Uterus (tissue), 2 donors: ENCODE measurements around the gene OSER1.

Source experiments
- POLR2A ChIP-seq, 2 donors: fragments of 450-650 bp; IDR thresholded peaks; one replicate each; pipeline ENCODE4 v1.6.1; 2016; ENCODE audit warnings: antibody characterized with exemption in 2 of 2, mild to moderate bottlenecking in 1 of 2, moderate library complexity in 1 of 2
- TF ChIP-seq, protein P1 (sequence below), 4 experiments: fragments of 200-600 bp in 2 of 4; fragments of 450-650 bp in 2 of 4; sonication (generic) in 2 of 4; IDR thresholded peaks; one replicate each; pipeline ENCODE4 v1.5.1; 2016 to 2019; ENCODE audit warnings: antibody characterized with exemption in 4 of 4, mild to moderate bottlenecking in 2 of 4, moderate library complexity in 1 of 4

DNA sequence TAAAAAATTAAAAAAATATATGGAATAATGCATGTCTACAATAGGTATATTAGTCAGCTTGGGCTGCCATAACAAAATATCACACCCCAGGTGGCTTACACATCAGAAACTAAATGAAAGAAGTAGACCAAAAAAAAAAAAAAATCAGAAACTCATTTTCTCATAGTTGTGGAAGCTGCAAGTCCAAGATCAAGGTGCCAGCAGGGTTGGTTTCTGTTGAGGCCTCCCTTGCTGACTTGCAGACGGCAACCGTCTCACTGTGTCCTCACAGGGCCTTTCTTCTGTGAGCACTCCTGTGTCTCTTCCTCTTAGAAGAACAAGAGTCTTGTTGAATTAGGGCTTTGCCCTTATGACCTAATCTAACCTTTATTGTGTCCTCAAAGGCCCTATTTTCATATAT lies 25.1 kb upstream of the OSER1 start:
- TF ChIP-seq POLR2A (IDR thresholded peaks at IDR 0.05): no peak
- TF ChIP-seq, protein P1, sequence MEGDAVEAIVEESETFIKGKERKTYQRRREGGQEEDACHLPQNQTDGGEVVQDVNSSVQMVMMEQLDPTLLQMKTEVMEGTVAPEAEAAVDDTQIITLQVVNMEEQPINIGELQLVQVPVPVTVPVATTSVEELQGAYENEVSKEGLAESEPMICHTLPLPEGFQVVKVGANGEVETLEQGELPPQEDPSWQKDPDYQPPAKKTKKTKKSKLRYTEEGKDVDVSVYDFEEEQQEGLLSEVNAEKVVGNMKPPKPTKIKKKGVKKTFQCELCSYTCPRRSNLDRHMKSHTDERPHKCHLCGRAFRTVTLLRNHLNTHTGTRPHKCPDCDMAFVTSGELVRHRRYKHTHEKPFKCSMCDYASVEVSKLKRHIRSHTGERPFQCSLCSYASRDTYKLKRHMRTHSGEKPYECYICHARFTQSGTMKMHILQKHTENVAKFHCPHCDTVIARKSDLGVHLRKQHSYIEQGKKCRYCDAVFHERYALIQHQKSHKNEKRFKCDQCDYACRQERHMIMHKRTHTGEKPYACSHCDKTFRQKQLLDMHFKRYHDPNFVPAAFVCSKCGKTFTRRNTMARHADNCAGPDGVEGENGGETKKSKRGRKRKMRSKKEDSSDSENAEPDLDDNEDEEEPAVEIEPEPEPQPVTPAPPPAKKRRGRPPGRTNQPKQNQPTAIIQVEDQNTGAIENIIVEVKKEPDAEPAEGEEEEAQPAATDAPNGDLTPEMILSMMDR (IDR thresholded peaks at IDR 0.05): no peak
